NK-92 treated with Interleukin-12 subunit alpha and Interleukin-12 subunit beta, amount 100 ng/mL, for 24 hours (cell line): ENCODE data around the gene PECR.
"Not testable (repeated sequence)": the region's sequence is repeated elsewhere in the genome, so short reads cannot be mapped to it uniquely, and the experiment has no call there.

ENCODE experiments used
- DNase-seq: peaks from one replicate; lab custom pipeline; 2025; lab: John Stamatoyannopoulos, UW

PECR gene

DNA sequence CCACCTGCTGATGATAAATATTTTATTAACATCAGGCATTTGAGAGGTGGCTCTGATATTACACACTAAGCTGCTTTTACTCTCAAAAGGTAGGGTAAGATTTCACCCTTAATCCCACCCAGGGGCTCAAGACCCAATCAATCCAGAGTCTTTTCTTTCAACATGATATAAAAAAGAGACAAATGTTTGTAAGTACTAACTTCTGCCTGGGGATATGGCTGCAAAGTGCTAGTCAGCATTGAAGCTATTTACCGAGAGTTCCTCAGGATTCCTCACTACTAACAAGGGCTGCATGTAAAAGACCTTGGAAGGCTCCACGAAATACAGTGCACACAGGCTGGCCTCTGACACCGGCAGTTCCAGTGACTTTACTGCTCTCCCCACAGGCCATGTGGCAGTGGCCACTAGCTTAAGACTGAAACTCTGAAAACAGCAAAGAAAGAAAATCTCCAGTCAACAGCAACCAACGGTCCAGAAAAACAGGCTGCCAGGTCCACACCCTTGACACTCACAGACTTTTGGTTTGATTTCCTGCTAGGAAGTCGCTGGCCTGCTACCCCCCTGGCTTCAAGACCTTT, 79.4 kb downstream of the PECR start:
- no peak for DNase-seq

DNA sequence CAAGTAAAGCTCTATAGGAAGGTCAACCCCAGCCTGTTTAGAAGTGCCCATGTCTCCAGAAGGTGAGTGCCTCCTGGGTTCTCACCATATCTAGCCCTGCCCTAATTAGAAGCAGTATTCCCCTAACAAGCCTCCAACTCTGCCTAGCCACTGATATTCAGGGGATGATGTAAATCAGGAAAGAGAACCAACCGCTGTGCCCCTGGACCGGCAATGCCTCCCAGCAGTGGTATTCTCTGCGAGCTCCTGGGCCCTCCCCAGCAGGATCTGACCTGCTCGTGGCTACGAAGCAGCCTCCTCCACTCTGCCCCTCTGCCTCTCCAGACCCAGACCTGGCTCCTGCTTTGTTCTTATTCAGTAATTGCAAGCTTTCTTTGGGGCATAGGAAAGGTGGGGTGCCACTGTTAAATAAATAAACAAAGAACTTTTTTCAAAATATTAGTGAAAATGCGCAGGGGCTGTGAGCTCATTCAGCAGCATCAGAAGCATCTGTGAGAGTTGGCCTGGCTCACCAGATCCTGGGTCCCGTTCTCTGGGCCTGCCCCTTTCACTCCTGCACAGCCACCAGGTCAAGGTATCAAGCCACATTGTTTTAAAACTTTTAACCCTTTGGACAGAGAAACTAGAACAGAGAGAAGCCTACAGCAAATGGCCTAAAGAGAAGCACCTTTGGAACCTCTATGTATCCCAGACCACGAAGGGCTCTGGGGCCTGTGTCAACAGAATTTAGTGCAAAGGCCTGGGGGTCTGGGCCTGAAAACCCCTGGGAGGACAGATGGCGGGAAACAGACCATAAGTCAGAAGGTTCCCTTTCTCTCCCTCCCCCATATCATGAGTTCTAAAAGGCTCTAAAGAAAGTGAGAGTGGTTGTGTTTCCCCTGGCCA, 80.2 kb downstream of the PECR start:
- DNase-seq: no peak

DNA sequence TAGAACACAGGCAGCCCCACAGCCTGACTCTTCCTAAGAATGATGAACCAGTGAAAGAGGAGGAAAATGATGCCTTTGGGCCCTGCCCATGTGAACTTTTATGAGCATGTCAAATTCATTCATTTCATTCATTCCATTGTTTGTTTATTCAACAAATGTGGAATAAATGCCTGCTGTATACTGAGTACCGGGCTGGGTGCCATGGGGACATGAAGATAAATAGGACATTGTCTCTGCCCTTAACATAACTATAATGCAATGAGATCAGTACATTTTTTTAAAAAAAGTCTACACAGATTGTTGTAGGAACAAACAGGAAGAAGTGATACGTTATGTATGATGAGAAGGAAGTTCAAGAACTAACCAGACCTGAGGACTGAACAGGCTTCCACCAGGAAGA, 83.0 kb downstream of the PECR start:
- no peak for DNase-seq

DNA sequence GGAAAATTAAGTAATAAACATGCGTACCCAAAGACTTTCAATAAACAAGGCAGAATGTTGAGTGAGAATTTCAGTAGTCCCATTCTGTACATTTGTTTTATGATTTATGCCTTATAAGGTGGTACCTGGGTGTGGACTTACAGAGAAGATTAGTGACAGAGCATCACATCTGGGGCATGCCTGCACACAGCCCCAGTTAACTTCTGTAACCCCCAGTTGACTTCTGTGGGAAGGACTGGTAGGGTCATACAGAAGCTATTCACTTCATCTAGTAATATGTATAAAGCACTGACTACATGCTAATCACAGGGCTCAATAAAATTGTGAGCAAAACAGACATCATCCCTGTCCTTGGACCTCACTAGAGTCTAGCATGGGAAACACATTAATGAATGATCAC, 84.4 kb downstream of the PECR start:
- no peak for DNase-seq

DNA sequence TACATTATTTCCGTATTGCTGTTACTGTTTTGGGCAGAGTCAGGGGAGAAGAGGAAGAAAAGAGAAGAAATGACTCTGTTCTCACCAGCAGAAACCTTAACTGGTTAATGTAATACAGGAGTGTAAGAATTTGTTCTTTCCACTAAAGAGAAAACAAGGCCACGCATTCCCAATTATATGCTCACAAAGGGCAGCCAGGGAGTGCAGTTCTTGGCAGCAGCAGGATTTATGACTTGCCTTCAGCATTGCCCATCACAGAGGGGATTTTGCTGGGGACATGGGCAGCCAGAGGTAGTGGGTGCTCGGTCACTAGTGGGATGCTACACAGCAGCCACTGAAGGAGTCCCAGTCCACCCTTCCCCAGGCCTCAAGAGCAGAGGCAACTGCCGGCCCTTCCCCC, 86.7 kb downstream of the PECR start:
- no peak for DNase-seq

DNA sequence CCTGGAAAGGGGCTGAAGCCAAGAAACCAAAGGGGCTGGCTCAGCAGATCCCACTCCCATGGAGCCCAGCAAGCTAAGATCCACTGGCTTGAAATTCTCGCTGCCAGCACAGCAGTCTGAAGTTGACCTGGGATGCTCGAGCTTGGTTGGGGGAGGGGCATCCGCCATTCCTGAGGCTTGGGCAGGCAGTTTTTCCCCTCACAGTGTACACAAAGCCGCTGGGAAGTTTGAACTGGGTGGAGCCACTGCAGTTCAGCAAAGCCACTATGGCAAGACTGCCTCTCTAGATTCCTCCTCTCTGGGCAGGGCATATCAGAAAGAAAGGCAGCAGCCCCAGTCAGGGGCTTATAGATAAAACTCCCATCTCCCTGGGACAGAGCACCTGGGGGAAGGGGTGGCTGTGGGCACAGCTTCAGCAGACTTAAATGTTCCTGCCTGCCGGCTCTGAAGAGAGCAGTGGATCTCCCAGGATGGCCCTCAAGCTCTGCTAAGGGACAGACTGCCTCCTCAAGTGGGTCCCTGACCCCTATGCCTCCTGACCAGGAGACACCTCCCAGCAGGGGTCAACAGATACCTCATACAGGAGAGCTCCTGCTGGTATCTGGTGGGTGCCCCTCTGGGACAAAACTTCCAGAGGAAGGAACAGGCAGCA, 92.9 kb downstream of the PECR start:
- DNase-seq: not testable (repeated sequence)
